Glomerular visceral epithelial cell (primary cell): ENCODE measurements around the gene IRGQ.
"Not testable (repeated sequence)": the region's sequence is repeated elsewhere in the genome, so short reads cannot be mapped to it uniquely, and the experiment has no call there.

Experiments used
- DNase-seq: peaks from one replicate; pipeline ENCODE4 v3.0.0-alpha.2; 2016; ENCODE audit errors: extremely low spot score

The IRGQ gene

GRCh38 chr19:43625918-43626579 is 30.1 kb upstream of the IRGQ start:
- DNase-seq = no peak

DNA sequence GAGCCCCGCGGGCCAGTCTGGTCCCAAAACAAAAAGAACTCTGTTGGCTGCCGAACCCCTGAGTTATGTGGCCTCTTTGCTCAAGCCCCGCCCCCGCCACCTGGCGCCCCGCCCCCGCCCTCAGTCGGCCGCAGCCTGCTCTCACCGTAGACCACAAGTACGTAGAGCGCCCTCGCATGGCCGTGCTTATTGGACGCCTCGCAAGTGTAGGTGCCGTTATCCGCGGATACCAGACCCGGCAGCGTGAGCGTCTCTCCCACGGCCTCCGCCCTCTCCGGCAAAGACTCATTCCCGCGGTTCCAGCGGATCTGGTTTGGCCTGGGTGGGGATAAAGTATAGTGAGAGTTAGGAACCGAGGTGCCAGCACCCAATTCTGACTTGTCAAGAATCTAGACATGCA is 29.0 kb upstream of the IRGQ start:
- no peak for DNase-seq

- DNase-seq = no peak
Observed at GRCh38 chr19:43623889-43624670, 28.1 kb upstream of the IRGQ start.

GRCh38 chr19:43622956-43623355 is 27.0 kb upstream of the IRGQ start:
- no peak for DNase-seq

DNA sequence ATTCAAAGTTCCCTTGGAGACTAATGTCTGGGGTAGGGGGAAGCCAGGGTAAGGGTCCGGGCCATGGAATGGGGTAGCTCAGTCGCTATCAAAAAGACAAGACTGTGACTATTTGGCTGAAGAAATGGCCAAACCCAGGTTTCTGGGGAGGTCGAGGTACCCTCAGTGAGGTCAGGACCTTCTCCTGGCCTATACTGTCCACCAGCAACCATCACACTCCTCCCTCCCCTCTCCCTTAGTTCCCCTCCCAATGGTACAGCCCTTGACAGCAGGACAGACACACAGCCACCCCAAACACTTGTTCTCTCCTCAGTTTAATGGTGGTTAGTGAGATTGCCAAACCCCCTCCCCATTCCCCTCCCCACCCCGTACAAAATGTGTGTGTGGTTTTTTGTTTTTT is 26.1 kb upstream of the IRGQ start:
- no peak for DNase-seq

GRCh38 chr19:43620061-43621001 is 24.4 kb upstream of the IRGQ start:
- no peak for DNase-seq

- DNase-seq = peak; percentile 85
Observed at GRCh38 chr19:43619262-43620060, 23.5 kb upstream of the IRGQ start, which contains the start of gene ZNF428. TSS of gene ZNF428 (minus strand) at chr19:43619629. CDS start at chr19:43614304, 5,325 bp downstream.

DNA sequence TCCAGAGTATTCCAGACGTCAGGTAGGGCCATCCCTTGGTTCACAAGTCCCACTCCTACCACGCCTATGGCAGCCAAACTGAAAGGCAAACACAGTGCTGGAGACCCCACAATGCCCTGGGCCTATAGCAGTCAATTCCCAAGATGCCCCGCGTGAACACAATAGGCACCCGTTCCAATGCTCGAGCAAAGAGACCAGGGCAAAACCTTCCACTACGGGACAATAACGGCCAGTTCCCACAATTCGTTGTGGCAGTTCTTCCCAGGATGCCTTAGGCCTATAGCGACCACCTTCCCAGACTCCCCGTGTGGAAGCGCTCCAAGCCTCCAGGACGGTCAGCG is 23.0 kb upstream of the IRGQ start:
- peak; percentile 37 for DNase-seq

- no peak for DNase-seq
Observed at GRCh38 chr19:43616954-43617353, 21.0 kb upstream of the IRGQ start.

DNA sequence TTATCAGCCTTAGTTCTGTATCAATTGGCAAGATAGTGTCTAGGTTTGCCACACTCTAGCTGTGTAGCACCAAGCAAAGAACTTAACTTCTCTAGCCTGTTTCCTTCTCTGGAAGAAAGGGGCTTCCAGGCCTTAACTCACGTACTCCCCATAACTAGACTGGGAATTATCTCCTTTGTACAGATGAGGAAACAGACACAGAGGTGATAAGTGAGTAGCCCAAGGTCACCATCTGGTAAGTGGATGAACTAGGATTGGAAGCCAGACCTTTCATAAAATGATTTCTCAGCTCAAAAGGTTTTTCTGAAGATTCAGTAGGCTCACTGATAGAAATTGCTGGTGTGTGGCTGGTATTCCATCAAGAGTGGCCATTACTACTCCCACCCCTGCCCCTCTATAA is 20.4 kb upstream of the IRGQ start:
- DNase-seq = no peak

DNA sequence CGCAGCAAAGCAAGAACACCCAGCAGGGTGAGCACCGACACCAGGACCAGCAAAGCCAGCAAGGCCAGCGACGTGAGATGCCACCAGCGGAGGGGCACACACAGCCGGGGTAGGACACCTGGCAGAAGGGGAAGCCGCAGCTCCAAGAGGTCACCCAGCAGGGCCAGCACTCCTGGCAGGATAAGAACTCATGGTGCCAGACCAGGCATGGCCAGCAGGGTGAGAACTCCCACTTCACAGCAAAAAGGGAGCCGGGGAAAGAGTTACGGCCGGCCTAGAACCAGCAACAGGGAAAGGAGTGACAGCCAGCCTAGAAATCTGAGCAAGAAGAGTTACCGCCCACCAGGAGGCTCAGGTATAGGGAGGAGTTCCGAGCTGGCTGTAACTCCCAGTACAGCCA is 16.4 kb upstream of the IRGQ start:
- no peak for DNase-seq

DNA sequence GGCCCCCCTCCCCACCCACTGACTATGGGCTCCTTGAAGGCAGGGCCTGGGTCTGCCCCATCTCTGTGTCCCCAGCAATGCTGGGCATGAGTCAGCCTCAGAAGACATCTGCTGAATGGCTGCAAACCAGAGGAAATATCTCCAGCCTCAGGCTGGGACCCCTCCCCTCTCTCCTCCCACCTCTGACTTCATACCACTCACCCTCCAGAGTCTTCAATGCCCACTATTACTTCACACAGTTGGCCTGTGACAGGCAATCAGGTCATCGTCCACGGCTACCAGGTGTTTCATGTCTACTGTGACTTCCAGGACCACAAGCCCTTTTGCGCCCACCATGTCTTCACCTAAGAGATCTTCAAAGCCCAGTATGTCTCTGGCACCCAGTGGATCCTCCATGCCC is 15.9 kb upstream of the IRGQ start, which contains the start of gene SRRM5:
Gene SRRM5 (plus strand): TSS at position 301 of the 400 bp plus-strand sequence. CDS start 34 bp downstream, at position 335.
- DNase-seq = no peak

- no peak for DNase-seq
Observed at GRCh38 chr19:43610493-43610892, 14.6 kb upstream of the IRGQ start.

GRCh38 chr19:43609872-43610271 is 13.9 kb upstream of the IRGQ start:
- DNase-seq = no peak

GRCh38 chr19:43607238-43608205 is 11.6 kb upstream of the IRGQ start:
- DNase-seq = no peak

GRCh38 chr19:43606569-43607229 is 10.8 kb upstream of the IRGQ start:
- DNase-seq = no peak

GRCh38 chr19:43605875-43606568 is 10.1 kb upstream of the IRGQ start:
- DNase-seq = no peak

DNA sequence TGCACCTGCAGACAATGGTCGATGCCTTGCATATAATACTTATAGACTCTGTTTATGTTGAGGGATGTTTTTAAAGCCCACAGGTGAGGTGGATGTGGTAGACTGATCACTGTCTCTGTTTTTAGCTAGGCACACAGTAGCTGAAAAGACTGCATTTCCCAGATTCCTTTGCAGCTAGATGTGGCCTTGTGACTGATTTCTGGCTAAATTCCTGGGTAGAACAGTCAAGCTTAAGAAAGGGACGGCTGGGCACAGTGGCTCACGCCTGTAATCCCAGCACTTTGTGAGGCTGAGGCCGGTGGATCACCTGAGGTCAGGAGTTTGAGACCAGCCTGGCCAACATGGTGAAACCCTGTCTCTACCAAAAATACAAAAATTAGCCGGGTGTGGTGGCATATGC is 4.4 kb upstream of the IRGQ start:
- DNase-seq = not testable (repeated sequence)
